Epithelial cell of proximal tubule (primary cell): ENCODE results near the gene GRIP1. TPM values are rescaled to one million over a fixed set of nuclear protein-coding genes. Genes with fewer than 3 reads are reported as not detected.

Source experiments
- DNase-seq: peaks from one replicate; pipeline ENCODE4 v3.0.0-alpha.2; 2011; ENCODE audit warnings: low read depth
- H3K4me3 ChIP-seq: 2 replicates; pipeline ENCODE4 v1.5.1; 2011; ENCODE audit warnings: low read depth, mild to moderate bottlenecking, low read length
- total RNA-seq: library from RNA; depleted of rRNA; stranded (reverse); fragments of >200 nt; gene quantifications from 2 replicates; pipeline ENCODE4 v1.2.3, GENCODE V29; 2015
- TF ChIP-seq, protein P1 (sequence below): conservative IDR thresholded peaks from 2 replicates; pipeline ENCODE4 v1.5.1; 2012; ENCODE audit warnings: low read depth, mild to moderate bottlenecking, low read length

Gene GRIP1
- total RNA-seq, 1 donor from 2014 or later: 1.5 TPM

DNA sequence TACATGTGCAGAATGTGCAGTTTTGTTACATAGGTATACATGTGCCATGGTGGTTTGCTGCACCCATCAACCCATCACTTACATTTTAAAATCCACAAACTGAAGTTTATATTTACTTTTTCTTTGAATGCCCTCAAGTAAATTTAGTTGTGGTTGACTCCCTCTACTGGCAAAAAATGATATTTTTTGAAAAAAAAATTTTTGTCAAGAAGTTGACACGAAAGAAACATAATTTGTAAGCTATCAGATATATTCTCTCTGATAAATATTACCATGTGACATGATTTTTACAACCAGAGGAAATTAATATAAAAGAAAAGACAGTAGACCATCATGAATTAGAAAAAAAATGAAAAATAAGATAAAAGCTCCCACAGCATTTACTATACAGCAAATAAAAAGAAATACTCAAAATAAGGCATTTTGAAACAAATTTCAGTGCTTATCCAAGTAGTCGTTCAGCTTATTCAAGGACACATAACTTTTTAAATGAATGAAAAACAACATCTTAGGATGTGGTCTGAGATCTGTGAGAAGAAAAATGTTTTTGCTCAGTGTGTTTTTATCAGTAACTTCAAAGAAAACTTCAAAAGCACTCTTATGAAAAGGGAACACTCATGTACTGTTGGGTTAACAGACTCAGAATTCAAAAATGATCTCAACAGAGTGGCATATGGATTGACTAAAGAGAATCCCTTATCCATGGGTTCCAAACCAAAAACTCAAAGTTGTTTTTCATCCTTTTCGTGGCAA lies 30.0 kb upstream of the GRIP1 start:
- TF ChIP-seq, protein P1, sequence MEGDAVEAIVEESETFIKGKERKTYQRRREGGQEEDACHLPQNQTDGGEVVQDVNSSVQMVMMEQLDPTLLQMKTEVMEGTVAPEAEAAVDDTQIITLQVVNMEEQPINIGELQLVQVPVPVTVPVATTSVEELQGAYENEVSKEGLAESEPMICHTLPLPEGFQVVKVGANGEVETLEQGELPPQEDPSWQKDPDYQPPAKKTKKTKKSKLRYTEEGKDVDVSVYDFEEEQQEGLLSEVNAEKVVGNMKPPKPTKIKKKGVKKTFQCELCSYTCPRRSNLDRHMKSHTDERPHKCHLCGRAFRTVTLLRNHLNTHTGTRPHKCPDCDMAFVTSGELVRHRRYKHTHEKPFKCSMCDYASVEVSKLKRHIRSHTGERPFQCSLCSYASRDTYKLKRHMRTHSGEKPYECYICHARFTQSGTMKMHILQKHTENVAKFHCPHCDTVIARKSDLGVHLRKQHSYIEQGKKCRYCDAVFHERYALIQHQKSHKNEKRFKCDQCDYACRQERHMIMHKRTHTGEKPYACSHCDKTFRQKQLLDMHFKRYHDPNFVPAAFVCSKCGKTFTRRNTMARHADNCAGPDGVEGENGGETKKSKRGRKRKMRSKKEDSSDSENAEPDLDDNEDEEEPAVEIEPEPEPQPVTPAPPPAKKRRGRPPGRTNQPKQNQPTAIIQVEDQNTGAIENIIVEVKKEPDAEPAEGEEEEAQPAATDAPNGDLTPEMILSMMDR: peak; percentile 49
- H3K4me3 ChIP-seq: no peak overlapping the region
- DNase-seq: no peak

DNA sequence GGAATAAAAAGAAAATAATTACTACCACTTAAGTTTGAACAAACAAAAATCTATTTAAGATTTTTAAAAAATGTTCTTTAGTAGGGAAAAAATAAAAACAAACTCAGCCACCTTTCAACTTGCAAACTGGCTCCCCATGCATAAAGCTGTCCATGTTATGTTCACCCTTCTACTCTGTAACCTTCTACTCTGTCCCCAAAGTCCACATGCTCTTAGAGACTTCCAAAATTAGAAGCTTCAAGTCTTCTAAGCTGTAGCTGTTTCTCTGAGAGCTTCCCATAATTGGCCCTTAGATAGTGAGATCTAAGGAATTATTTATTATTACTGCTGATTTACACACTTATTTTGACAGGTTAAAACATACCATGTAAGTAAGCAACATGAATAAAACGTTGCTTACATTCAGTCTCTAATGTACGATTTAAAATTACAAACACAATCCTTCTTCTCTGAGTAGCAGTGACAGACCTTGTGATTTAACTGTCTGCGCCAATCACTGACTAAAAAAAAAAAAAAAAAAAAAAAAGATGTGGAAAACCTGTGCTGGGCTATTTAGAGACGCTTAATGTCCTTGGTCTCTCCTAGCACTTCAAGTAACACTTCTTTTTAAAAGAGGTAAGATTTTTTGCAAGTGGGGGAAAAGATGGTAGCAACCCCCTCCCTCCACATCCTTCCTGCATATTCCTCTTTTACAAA lies 28.3 kb upstream of the GRIP1 start:
- TF ChIP-seq, protein P1: no peak
- no peak overlapping the region for H3K4me3 ChIP-seq
- DNase-seq: no peak

DNA sequence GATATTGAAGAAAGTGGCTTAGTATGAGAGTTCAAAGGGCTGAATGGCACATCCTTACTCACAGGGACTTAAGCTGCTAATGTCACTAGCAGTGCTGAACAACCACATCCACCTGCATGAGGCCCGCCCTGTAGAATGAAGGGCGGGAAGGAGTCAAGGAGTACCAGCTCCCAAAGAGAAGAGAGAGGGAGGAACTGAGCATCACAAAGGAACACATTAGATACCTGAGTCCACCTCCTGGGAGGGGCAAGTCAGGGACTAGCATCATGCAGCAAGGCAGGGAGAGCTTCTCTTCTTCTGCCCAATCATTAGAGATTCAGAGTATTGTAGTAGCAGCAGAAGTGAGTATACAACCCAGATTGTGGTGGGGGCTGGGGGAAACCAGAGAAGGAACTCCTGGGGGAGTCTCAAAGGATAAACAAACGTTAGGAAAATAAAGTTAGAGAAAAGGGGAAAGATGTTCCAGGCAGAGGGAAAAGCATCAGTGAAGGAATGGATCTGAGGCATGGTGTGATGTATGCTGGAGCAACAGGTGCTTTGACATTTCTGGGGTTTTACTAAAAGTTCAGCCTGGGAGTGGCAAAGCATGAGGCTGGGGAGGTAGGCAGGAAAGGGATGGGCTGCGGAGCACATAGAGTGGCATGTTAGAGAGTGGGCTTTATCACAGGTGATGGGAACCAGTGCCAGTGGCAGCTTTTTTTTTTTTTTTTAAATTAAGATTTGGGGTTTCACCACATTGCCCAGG lies 21.0 kb upstream of the GRIP1 start:
- H3K4me3 ChIP-seq: no peak overlapping the region
- DNase-seq: no peak
- TF ChIP-seq, protein P1: no peak

DNA sequence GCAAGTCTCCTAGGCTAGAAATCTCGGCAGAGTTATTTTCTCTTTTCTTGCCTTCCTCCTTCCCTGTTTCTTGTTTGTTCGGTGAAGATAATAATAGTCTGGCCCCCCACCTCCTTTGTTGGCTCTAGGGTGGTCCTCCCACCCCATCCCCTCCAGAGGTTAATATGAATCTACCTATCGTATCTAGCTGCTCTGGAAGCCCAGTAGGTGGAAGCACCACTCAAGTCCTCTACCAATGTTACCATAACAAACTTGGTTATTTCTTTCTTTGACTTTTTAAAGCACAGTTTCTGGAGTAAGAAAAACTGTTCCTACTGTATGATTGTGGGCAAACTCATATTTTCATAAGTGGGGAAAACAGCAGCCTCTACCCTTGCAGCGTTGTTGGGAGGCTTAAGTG lies 19.7 kb upstream of the GRIP1 start:
- TF ChIP-seq, protein P1: peak; percentile 9
- no peak overlapping the region for H3K4me3 ChIP-seq
- DNase-seq: no peak

DNA sequence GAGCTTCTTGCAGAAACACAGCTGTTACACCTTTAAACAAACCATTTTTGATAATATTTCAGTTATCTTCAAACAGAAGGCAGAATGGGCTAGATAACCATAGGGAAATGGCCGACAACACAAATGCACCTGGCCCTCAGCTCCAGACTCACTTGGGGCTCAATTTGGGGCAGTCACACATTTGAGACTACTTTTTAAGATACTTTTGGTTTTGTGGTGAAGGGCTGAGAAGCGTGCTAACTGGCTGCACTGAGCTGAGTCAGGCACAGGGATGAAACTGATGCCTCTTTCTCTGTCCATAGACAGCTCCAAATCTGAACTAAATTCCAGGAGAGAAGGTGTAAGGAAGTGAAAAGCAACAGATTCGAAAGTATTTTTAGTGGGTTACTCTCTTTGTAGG lies 18.5 kb upstream of the GRIP1 start:
- DNase-seq: no peak
- H3K4me3 ChIP-seq: no peak overlapping the region
- TF ChIP-seq, protein P1: no peak

DNA sequence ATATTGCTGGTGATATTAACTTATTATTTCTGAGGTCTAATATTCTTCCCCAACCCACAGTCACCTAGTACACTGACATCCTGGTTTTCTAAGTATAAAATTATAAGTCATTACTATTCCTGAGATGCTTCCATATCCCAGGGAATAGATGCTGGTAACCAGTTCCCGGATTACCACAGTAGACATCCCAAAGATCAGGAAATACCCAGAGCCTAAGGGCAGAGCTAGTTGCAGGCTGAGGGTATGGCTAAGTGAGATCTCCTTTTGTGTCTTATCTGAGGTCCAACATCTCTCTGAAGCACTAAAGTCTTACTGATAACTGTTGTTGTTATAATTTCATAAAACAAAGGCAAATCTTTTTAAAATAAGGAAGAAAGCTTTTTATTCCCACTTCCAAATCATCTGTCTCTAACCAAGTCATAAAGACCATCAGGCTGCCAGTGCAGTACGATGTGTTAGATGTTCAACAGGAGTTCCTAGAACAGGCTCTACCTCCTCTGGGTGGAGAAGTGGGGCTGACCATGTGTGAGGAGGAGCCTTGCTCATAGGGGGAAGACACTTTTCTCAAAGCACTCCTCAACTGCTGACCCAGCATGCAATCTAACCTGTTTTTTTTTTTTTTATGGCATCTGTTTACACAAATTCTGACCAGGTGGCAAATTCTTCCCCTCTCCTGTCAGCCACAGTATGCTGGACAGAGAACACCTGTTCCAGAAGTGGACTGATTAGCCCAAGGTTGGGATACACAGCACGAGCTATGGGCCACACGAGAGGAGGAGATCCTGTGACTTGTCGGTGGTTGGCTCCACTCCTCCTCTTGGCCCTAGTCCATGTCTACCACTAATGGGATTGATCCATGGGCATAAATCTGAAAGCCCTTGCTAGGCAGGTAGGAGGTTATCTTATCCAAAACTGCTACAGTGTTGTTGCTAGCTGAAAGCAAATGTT lies 16.1 kb upstream of the GRIP1 start:
- H3K4me3 ChIP-seq: no peak overlapping the region
- no peak for DNase-seq
- TF ChIP-seq, protein P1: no peak
